Nephron progenitor cell (in vitro differentiated cells): ENCODE results near the gene NBEA.

Experiments used
- DNase-seq: peaks from one replicate; pipeline ENCODE4 v3.0.0; 2021
- H3K27ac Mint-ChIP-seq: 2 replicates; pipeline ENCODE4 v1.8.0; 2021; ENCODE audit warnings: mild to moderate bottlenecking, moderate library complexity, mixed read lengths
- H3K27me3 Mint-ChIP-seq: 2 replicates; pipeline ENCODE4 v1.8.0; 2021; ENCODE audit warnings: mild to moderate bottlenecking, low read depth, mixed read lengths; ENCODE audit not compliant: poor library complexity
- H3K36me3 Mint-ChIP-seq: 2 replicates; pipeline ENCODE4 v1.8.0; 2021; ENCODE audit warnings: low read depth, mixed read lengths
- H3K4me1 Mint-ChIP-seq: 2 replicates; pipeline ENCODE4 v1.8.0; 2021; ENCODE audit warnings: mixed read lengths
- H3K4me3 Mint-ChIP-seq: 2 replicates; pipeline ENCODE4 v1.8.0; 2021; ENCODE audit warnings: mild to moderate bottlenecking, moderate library complexity, mixed read lengths
- H3K9me3 Mint-ChIP-seq: 2 replicates; pipeline ENCODE4 v1.8.0; 2021; ENCODE audit warnings: mild to moderate bottlenecking, moderate library complexity, mixed read lengths
- TF ChIP-seq, protein P1 (sequence below): fragments of 200-600 bp; sonication (generic); IDR thresholded peaks from 2 replicates; pipeline ENCODE4 v1.5.0; 2021; ENCODE audit warnings: antibody characterized with exemption

NBEA gene

DNA sequence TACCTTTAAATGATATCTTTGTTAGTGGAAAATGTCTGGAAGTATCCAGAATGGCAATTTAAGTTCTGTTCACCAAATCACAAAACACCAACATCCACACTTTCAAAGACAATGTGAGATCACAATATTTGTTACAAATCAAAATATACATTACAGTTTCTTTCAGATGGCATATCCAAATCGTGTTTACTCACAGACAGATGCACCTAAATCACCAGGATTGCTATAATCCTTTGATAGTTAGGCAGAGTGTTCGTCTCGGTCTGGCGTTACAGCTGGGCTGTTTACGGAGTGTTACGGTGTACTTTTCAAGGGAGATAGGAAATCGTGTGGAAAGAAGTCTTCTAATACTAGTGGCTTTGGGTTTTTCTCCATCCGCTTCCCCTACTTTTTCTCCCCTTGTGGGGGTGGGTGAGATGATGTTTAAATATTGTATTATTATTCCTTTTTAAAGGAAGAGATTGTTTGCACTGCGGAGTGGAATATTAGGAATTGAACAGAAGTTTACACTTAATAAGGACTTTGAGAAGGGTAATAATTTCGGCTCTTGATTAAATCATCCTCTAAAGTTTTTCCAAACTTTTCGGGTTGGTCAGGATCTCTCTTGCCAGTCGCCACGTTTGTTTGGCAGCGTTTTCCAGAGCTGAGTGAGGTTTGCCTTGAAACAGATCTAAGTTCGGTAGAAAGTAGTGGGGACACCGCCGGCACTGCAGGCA lies 532.6 kb downstream of the NBEA start:
- Mint-ChIP-seq H3K27ac (no peak overlapping the region), H3K36me3 (no peaks in the 10 kb centered on the region), H3K9me3 (no peaks in the 10 kb centered on the region)

DNA sequence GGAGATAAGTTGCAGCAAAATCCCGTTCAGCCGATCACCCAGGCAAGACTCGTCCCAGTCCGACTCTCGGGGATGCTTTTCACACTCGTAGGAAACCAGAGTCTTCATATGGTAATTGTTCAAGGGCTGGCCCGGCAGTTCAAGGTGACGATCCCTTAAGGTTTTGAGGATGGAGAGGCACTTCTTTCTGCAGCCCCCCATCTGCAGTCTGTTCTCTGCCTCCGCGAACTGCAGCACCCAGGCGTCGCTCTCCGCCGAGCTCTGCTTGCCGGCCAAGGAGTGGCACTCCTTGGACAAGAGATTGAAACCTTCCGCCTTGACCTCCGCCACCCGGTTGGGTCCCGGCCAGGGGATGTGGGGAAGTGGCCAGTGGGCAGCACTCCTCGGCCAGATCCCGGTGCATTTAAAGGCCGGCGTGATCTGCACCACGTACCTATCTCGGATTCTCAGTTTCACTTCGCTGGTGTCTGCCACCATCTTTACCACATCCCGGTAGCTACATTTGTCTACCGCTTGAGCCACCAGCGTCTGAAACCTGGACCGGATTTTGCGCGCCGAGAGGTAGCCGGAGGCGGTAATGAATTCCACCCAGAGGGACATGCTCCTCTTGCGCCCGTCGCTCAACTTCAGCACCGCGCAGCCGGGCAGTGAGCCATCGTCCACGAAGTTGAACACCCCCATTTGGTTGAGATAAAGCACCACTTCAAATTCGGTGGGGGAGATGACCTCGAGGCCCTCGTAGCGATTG lies 533.3 kb downstream of the NBEA start:
- peak overlapping the region; percentile 82 for H3K4me3 Mint-ChIP-seq
- H3K4me1 Mint-ChIP-seq: peaks cover 52% of the 10 kb centered on the region
- no peaks in the 10 kb centered on the region for H3K36me3 Mint-ChIP-seq
- H3K27ac Mint-ChIP-seq: no peak overlapping the region
- no peaks in the 10 kb centered on the region for H3K9me3 Mint-ChIP-seq
- peak; percentile 63 for DNase-seq
- peaks cover 99% of the 10 kb centered on the region for H3K27me3 Mint-ChIP-seq
- TF ChIP-seq, protein P1, sequence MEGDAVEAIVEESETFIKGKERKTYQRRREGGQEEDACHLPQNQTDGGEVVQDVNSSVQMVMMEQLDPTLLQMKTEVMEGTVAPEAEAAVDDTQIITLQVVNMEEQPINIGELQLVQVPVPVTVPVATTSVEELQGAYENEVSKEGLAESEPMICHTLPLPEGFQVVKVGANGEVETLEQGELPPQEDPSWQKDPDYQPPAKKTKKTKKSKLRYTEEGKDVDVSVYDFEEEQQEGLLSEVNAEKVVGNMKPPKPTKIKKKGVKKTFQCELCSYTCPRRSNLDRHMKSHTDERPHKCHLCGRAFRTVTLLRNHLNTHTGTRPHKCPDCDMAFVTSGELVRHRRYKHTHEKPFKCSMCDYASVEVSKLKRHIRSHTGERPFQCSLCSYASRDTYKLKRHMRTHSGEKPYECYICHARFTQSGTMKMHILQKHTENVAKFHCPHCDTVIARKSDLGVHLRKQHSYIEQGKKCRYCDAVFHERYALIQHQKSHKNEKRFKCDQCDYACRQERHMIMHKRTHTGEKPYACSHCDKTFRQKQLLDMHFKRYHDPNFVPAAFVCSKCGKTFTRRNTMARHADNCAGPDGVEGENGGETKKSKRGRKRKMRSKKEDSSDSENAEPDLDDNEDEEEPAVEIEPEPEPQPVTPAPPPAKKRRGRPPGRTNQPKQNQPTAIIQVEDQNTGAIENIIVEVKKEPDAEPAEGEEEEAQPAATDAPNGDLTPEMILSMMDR: no peak

More for the DNA sequence above, 532.6 kb downstream of the NBEA start:
- H3K4me3 Mint-ChIP-seq: peak overlapping the region; percentile 82
- DNase-seq: peak; percentile 2
- peaks cover 99% of the 10 kb centered on the region for H3K27me3 Mint-ChIP-seq
- TF ChIP-seq, protein P1: no peak
- peaks cover 59% of the 10 kb centered on the region for H3K4me1 Mint-ChIP-seq

DNA sequence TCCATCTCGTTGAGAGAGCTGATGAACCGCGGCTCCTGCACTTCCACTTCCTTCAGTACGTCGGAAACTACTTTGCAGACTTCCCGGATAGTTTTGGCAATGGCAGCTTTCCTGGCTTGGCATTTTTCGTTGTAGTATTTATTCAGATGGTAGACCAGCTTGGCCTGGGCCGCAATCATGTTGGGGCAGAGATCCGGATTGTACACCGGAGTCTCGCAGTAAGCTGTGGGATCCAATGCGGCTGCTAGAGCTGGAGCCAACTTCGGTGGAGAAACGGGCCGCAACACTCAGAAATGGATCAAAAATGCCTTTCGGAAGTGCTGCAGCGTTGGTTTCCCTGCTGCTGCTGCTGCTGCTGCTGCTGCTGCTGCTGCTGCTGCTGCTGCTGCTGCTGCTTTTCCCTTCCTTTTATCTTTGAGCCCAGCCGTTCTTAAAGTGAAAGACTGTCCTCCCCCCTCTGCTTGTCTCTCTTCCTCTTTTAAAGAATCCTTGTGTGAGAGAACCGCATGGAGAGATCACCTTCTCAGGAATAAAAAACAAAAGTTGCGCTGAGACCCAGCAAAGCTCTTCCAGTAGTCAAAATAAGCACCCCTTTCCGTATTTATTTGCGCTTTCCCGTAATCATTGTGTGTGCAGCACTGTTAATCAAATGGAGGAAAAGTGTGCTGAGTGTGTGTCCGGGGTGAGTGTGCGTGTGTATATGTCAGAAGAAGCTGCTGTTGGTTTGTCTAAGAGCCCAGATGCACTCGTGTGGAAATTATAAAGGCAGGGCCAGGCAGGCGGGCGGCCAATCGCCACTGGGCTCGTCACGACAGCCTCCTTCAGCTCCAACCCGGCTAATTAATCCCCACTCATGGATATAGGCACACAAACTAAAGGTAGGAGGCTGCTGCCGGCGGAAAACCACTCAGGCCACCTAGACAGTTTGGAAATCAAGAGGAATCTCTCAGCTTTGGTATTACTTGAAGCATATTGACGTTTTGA lies 534.2 kb downstream of the NBEA start, which contains the start of gene MAB21L1:
MAB21L1 (minus strand) TSS at position 730 of the 984 bp plus-strand sequence; CDS start at position 179, 551 bp downstream.
- TF ChIP-seq, protein P1: no peak
- Mint-ChIP-seq H3K4me3 (peak within 1 kb of the TSS; percentile 82), H3K9me3 (no peaks in the 10 kb centered on the region), H3K36me3 (no peaks in the 10 kb centered on the region), H3K27ac (peak within 1 kb of the TSS; percentile 8), H3K4me1 (peaks cover 48% of the 10 kb centered on the region), H3K27me3 (peaks cover 100% of the 10 kb centered on the region)
- DNase-seq: peak; percentile 32

DNA sequence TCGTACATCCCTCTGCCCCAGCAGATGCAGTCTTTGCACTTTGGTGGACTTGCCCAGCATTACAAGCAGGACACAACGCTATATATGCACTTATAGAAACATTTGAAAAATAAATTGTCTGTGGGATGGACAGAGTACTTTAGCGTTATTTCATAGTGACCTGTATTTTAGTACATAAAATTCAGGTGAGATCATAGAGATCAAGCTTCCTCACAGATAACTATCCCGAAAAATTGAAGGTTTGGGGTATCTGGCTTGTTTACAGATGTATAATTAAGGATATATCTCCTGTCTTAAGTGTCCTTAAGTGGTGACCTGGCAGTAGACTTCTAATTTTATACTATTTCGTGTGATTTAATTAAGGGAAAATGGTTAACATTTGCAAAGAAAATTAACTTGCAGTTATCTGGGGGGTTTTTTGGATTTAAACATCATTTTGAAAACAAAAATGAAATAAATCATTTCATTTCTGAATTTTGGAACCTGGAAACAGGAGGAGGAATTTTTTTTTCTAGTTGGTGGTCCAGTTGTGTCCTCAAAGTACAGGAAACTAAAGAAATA lies 535.4 kb downstream of the NBEA start:
- TF ChIP-seq, protein P1: no peak
- H3K4me3 Mint-ChIP-seq: no peak overlapping the region
- H3K36me3 Mint-ChIP-seq: no peaks in the 10 kb centered on the region
- H3K4me1 Mint-ChIP-seq: peaks cover 40% of the 10 kb centered on the region
- DNase-seq: no peak
- H3K27ac Mint-ChIP-seq: no peak overlapping the region
- H3K9me3 Mint-ChIP-seq: no peaks in the 10 kb centered on the region
- peaks cover 94% of the 10 kb centered on the region for H3K27me3 Mint-ChIP-seq

DNA sequence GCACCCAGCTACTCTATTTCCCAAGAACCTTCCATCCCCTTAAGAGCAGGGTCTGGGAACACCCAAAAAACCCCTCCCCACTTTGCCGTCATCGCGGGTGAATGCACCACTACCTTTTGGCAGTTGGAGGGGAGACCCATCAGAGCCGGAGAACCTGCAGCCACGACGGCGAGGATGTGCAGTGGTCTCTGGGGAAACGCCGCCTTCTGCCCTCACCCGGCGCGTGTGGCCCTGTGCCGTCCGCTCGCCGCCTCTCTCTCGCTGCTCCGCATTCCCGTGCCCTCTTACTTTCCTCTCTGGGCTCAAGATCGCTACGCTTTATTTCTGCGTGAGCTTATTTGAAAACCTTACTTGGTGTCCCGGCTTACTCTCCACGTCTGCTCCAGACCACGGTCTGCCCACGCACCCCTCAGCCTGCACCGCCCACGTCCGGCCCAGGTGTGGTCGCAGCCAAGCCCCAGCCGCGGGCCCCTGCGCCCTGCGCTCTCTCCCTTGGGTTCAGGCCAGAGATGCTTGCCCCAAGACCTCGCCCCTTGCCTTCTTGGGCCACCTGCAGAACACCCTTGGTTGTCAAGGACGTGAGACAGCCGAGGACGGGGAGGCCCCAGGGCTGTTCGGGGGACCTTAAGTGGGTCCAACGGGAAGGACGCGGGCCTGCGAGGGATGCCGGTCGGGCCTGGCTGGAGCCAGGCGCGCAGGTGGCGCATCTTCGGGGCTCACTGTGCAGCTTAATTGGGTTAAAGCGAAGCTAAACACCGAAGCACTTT lies 536.4 kb downstream of the NBEA start:
- peaks cover 40% of the 10 kb centered on the region for H3K4me1 Mint-ChIP-seq
- no peaks in the 10 kb centered on the region for H3K9me3 Mint-ChIP-seq
- peak; percentile 51 for DNase-seq
- no peak overlapping the region for H3K27ac Mint-ChIP-seq
- peaks cover 84% of the 10 kb centered on the region for H3K27me3 Mint-ChIP-seq
- H3K4me3 Mint-ChIP-seq: peak overlapping the region; percentile 44
- TF ChIP-seq, protein P1: no peak
- no peaks in the 10 kb centered on the region for H3K36me3 Mint-ChIP-seq
